NCI-H82 treated with DMSO at 0.1 percent for 48 hours (cell line): ENCODE results near the gene ATP7A.
"Not testable (repeated sequence)": the region's sequence is repeated elsewhere in the genome, so short reads cannot be mapped to it uniquely, and the experiment has no call there.

Experiments used
- DNase-seq: peaks from one replicate; lab custom pipeline; 2025; ENCODE audit not compliant: unreplicated experiment; lab: John Stamatoyannopoulos, UW

The ATP7A gene

GRCh38 chrX:77945031-77945430, 34.5 kb downstream of the ATP7A start:
- DNase-seq = not testable (repeated sequence)

- DNase-seq = no peak
Observed at GRCh38 chrX:77945910-77946545, 35.5 kb downstream of the ATP7A start.

GRCh38 chrX:77946571-77946970, 36.1 kb downstream of the ATP7A start:
- no peak for DNase-seq

GRCh38 chrX:77949840-77950239, 39.3 kb downstream of the ATP7A start:
- no peak for DNase-seq

GRCh38 chrX:77952173-77952572, 41.7 kb downstream of the ATP7A start:
- DNase-seq = no peak

GRCh38 chrX:77953302-77953701, 42.8 kb downstream of the ATP7A start:
- DNase-seq = no peak

- no peak for DNase-seq
Observed at GRCh38 chrX:77953708-77954107, 43.2 kb downstream of the ATP7A start.

GRCh38 chrX:77960567-77960966, 50.1 kb downstream of the ATP7A start:
- DNase-seq = no peak

- DNase-seq = no peak
Observed at GRCh38 chrX:77961063-77961462, 50.6 kb downstream of the ATP7A start.

GRCh38 chrX:77962068-77962902, 51.8 kb downstream of the ATP7A start:
- no peak for DNase-seq

- no peak for DNase-seq
Observed at GRCh38 chrX:77966361-77966760, 55.9 kb downstream of the ATP7A start.

GRCh38 chrX:77967631-77968030, 57.1 kb downstream of the ATP7A start:
- no peak for DNase-seq

GRCh38 chrX:77969538-77969937, 59.0 kb downstream of the ATP7A start, which contains the start of gene PGAM4:
PGAM4 (minus strand) TSS chrX:77969638; CDS start chrX:77969638, 0 bp downstream.
- no peak for DNase-seq

GRCh38 chrX:77975755-77976154, 65.3 kb downstream of the ATP7A start:
- DNase-seq = no peak

- DNase-seq = no peak
Observed at GRCh38 chrX:77977095-77977494, 66.6 kb downstream of the ATP7A start.

GRCh38 chrX:77977518-77977917, 67.0 kb downstream of the ATP7A start:
- no peak for DNase-seq

- DNase-seq = no peak
Observed at GRCh38 chrX:77979870-77980269, 69.4 kb downstream of the ATP7A start.

- DNase-seq = no peak
Observed at GRCh38 chrX:78011846-78012245, 101.4 kb downstream of the ATP7A start.

GRCh38 chrX:78019586-78020483, 109.3 kb downstream of the ATP7A start:
- no peak for DNase-seq

- DNase-seq = peak; percentile 23
Observed at GRCh38 chrX:78024349-78025059, 114.0 kb downstream of the ATP7A start.

GRCh38 chrX:78027798-78028197, 117.3 kb downstream of the ATP7A start:
- DNase-seq = no peak
